Keratinocyte (primary cell): ENCODE data around the gene FLNB. TPM values are rescaled to one million over a fixed set of nuclear protein-coding genes. Genes with fewer than 3 reads are reported as not detected.

Source experiments
- DNase-seq: peaks from one replicate; pipeline ENCODE4 v3.0.0-alpha.2; 2011; ENCODE audit warnings: low read depth, missing footprints, low spot score
- FAIRE-seq: peaks from 2 replicates; lab custom pipeline; 2011; peaks lifted over from hg19 to GRCh38; lab: Jason Lieb, UNC
- H2AFZ ChIP-seq: 2 replicates; pipeline ENCODE4 v1.6.0; 2012; ENCODE audit warnings: low read length, control low read depth, inconsistent platforms; ENCODE audit not compliant: control insufficient read depth
- H3K27ac ChIP-seq: 2 replicates; pipeline ENCODE4 v1.5.1; 2011; ENCODE audit warnings: low read length; ENCODE audit not compliant: control insufficient read depth, insufficient read depth
- H3K27me3 ChIP-seq: 3 replicates; pipeline ENCODE4 v1.6.0; 2011; ENCODE audit warnings: low read length; ENCODE audit not compliant: control insufficient read depth, insufficient read depth; ENCODE audit errors: extremely low read depth
- H3K36me3 ChIP-seq, 2 experiments: 2 replicates in 1 of 2; 3 replicates in 1 of 2; pipeline ENCODE4 v1.5.1; 2011; ENCODE audit warnings: low read length in 2 of 2, mild to moderate bottlenecking in 1 of 2; ENCODE audit not compliant: control insufficient read depth in 2 of 2, insufficient read depth in 2 of 2; ENCODE audit errors: extremely low read depth in 1 of 2
- H3K4me1 ChIP-seq: 3 replicates; pipeline ENCODE4 v1.5.1; 2011; ENCODE audit warnings: low read length; ENCODE audit not compliant: control insufficient read depth, insufficient read depth; ENCODE audit errors: extremely low read depth
- H3K4me2 ChIP-seq: 3 replicates; pipeline ENCODE4 v1.6.0; 2011; ENCODE audit warnings: low read depth, low read length; ENCODE audit not compliant: control insufficient read depth, insufficient read depth; ENCODE audit errors: extremely low read depth
- H3K4me3 ChIP-seq, 3 experiments: fragments of 200-600 bp in 1 of 3; sonication (generic) in 1 of 3; 2 replicates in 2 of 3; 3 replicates in 1 of 3; pipeline ENCODE4 v1.5.1; 2011 to 2016; ENCODE audit warnings: low read length in 3 of 3, mild to moderate bottlenecking in 3 of 3, control low read depth in 2 of 3, inconsistent platforms in 1 of 3, low read depth in 1 of 3, mixed read lengths in 1 of 3, mixed run types in 1 of 3, moderate library complexity in 1 of 3; ENCODE audit not compliant: control insufficient read depth in 2 of 3, insufficient read depth in 2 of 3; ENCODE audit errors: extremely low read depth in 1 of 3
- H3K79me2 ChIP-seq: 2 replicates; pipeline ENCODE4 v1.6.0; 2012; ENCODE audit warnings: low read length; ENCODE audit not compliant: control insufficient read depth, insufficient read depth
- H3K9ac ChIP-seq: 3 replicates; pipeline ENCODE4 v1.6.0; 2011; ENCODE audit warnings: low read length; ENCODE audit not compliant: control insufficient read depth, insufficient read depth; ENCODE audit errors: extremely low read depth
- H3K9me1 ChIP-seq: 3 replicates; pipeline ENCODE4 v1.6.0; 2011; ENCODE audit warnings: low read length; ENCODE audit not compliant: control insufficient read depth, insufficient read depth; ENCODE audit errors: extremely low read depth
- H3K9me3 ChIP-seq: 2 replicates; pipeline ENCODE4 v1.5.1; 2012; ENCODE audit warnings: low read depth, low read length; ENCODE audit not compliant: control insufficient read depth
- H4K20me1 ChIP-seq: 3 replicates; pipeline ENCODE4 v1.6.0; 2011; ENCODE audit warnings: low read length; ENCODE audit not compliant: control insufficient read depth, insufficient read depth; ENCODE audit errors: extremely low read depth
- EZH2 ChIP-seq: IDR thresholded peaks from one replicate; pipeline ENCODE4 v1.6.1; 2012; ENCODE audit warnings: inconsistent platforms, mild to moderate bottlenecking, low read length, moderate library complexity
- dilution Hi-C: fragments of 300-500 bp; cut with MboI; formaldehyde crosslinking; loops from one replicate; pipeline ENCODE4 v1.7.0; 2020; ENCODE audit warnings: low sequenced_read_pairs; ENCODE audit not compliant: extremely low pct_ligation_motif_present
- polyA plus RNA-seq, 5 experiments: library from polyadenylated mRNA; depleted of rRNA in 3 of 5; stranded (reverse) in 3 of 5; stranded (forward) in 1 of 5; unstranded in 1 of 5; fragments of >200 nt; gene quantifications; 1 replicate in 1 of 5; 2 replicates in 3 of 5; 3 replicates in 1 of 5; pipeline versions ENCODE4 v1.2.1 to v1.2.3, GENCODE V29; 2011 to 2012; ENCODE audit warnings: missing spikeins in 2 of 5, low read depth in 1 of 5, low replicate concordance in 1 of 5
- TF ChIP-seq, protein P1 (sequence below), 3 experiments: IDR thresholded peaks in 1 of 3; conservative IDR thresholded peaks in 1 of 3; optimal IDR thresholded peaks in 1 of 3; 2 replicates in 2 of 3; 3 replicates in 1 of 3; pipeline versions ENCODE3 to v1.5.1; 2011; ENCODE audit warnings: low read length in 3 of 3, mild to moderate bottlenecking in 3 of 3, moderate library complexity in 2 of 3, control low read depth in 1 of 3, inconsistent platforms in 1 of 3; ENCODE audit not compliant: insufficient read depth in 2 of 3; ENCODE audit errors: extremely low read depth in 1 of 3

Gene FLNB
- polyA plus RNA-seq, 1 donor (not counting 4 experiments of a cell fraction or from before 2014, with no cell fraction given): 289 TPM

DNA sequence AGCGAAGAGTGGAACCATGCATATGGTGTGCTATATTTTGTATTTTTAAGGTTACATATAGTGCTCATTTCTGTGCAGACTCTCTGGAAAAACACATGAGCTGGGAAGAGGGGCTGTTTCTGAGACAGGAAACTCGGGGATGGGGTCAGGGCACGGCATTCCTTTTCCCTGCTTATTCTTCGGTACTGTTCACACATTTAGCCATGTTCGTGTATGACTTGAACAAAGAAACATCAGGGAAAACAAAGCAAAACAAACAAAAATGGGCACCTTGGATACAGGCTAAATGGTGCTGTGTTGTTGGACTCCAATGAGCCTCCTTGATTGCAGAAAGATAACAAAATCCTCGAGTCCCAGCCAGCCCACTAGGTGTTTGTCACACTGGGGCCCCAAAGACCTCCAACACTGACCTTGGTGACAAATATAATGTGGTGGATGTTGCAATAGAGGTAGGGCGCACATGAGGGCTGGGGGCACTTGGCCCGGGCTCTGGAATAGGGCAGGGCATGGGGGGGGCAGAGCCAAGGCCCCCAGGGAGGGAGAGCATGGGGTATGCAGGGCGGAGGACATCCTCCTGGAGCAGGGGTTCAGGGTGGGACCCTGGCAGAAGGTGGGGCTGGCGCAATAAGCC, 183.3 kb downstream of the FLNB start:
- Histone ChIP-seq H3K9me3 (no peaks in the 10 kb centered on the region), H2AFZ (no peak overlapping the region), H3K4me3 (no peak overlapping the region), H3K9ac (no peak overlapping the region), H3K4me1 (peaks cover 18% of the 10 kb centered on the region), H3K27ac (no peak overlapping the region), H3K79me2 (no peaks in the 10 kb centered on the region), H3K9me1 (no peaks in the 10 kb centered on the region), H4K20me1 (no peaks in the 10 kb centered on the region), H3K27me3 (no peaks in the 10 kb centered on the region), H3K4me2 (no peak overlapping the region), H3K36me3 (no peaks in the 10 kb centered on the region)
- TF ChIP-seq, protein P1, sequence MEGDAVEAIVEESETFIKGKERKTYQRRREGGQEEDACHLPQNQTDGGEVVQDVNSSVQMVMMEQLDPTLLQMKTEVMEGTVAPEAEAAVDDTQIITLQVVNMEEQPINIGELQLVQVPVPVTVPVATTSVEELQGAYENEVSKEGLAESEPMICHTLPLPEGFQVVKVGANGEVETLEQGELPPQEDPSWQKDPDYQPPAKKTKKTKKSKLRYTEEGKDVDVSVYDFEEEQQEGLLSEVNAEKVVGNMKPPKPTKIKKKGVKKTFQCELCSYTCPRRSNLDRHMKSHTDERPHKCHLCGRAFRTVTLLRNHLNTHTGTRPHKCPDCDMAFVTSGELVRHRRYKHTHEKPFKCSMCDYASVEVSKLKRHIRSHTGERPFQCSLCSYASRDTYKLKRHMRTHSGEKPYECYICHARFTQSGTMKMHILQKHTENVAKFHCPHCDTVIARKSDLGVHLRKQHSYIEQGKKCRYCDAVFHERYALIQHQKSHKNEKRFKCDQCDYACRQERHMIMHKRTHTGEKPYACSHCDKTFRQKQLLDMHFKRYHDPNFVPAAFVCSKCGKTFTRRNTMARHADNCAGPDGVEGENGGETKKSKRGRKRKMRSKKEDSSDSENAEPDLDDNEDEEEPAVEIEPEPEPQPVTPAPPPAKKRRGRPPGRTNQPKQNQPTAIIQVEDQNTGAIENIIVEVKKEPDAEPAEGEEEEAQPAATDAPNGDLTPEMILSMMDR (optimal IDR thresholded peaks at IDR 0.05 in 1 of 3, IDR thresholded peaks at IDR 0.05 in 1 of 3, conservative IDR thresholded peaks at IDR 0.05 in 1 of 3; ENCODE audit: extremely low read depth in 1 of 3, insufficient read depth in 2 of 3, low read length in 3 of 3): no peak
- TF ChIP-seq EZH2: no peak
- dilution Hi-C loops: no loop called here
- FAIRE-seq: no peak
- DNase-seq: no peak

DNA sequence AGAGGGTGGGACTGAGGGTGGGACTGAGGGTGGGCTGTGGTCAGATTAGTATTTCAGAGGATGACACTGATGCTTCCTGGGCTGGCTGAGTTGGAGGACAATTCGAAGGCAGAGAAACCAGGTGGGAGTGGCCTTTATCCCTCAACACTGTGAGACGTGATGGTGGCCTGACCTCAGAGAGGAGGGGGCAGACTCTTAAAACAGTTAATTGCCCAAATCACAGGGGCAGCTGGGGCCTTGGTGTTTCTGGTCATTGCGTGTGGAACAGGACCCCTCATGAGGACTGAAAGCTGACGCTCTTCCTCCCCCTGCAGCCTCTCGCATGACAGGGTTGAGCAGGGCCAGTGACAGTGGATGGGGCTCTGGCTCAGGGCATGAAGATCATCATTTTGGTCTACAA, 183.8 kb downstream of the FLNB start:
- Histone ChIP-seq H3K36me3 (no peaks in the 10 kb centered on the region), H3K4me3 (no peak overlapping the region), H3K27ac (no peak overlapping the region), H3K9ac (no peak overlapping the region), H3K9me1 (no peaks in the 10 kb centered on the region), H3K27me3 (no peaks in the 10 kb centered on the region), H2AFZ (no peak overlapping the region), H3K9me3 (no peaks in the 10 kb centered on the region), H3K4me2 (no peak overlapping the region), H3K4me1 (peaks cover 18% of the 10 kb centered on the region), H4K20me1 (no peaks in the 10 kb centered on the region), H3K79me2 (no peaks in the 10 kb centered on the region)
- dilution Hi-C loops: no loop called here
- FAIRE-seq (no peak), DNase-seq (no peak)
- TF ChIP-seq EZH2: no peak
- TF ChIP-seq, protein P1 (optimal IDR thresholded peaks at IDR 0.05 in 1 of 3, IDR thresholded peaks at IDR 0.05 in 1 of 3, conservative IDR thresholded peaks at IDR 0.05 in 1 of 3; ENCODE audit: extremely low read depth in 1 of 3, insufficient read depth in 2 of 3, low read length in 3 of 3): no peak
